HCT116 (cell line): ENCODE results near the gene TRIOBP. TPM values are rescaled to one million over a fixed set of nuclear protein-coding genes. Genes with fewer than 3 reads are reported as not detected.
"Not testable (repeated sequence)": the region's sequence is repeated elsewhere in the genome, so short reads cannot be mapped to it uniquely, and the experiment has no call there.

ENCODE experiments used
- ATAC-seq: fragments of 200-7000 bp; cut with Tn5 transposase; 2 replicates; pipeline ENCODE4 v1.9.1; 2020; ENCODE audit warnings: mild to moderate bottlenecking, moderate library complexity
- BruUV-seq: library from RNA; stranded (reverse); fragments of 400-500 nt; replicated peaks from 2 replicates; lab custom pipeline; 2021; lab: Mats Ljungman, UMichigan
- CTCF ChIA-PET: fragments of 300-600 bp; sonication (Branson Sonifier 250); formaldehyde crosslinking; loops from one replicate; lab custom pipeline; 2021; ENCODE audit warnings: antibody characterized with exemption; lab: Charles Lee
- POLR2A ChIA-PET: fragments of 300-600, 350-600 bp; sonication (Branson Sonifier 250); formaldehyde crosslinking; loops from one replicate; lab custom pipeline; 2021; ENCODE audit warnings: antibody characterized with exemption; lab: Charles Lee
- RAD21 ChIA-PET, 2 experiments: fragments of 300-600 bp; sonication (Branson Sonifier 250); formaldehyde crosslinking; loops; one replicate each; lab custom pipeline; 2023; ENCODE audit warnings: low total read pairs in 2 of 2; ENCODE audit not compliant: uncharacterized antibody in 2 of 2, unreplicated experiment in 2 of 2, low non-redundant PET in 1 of 2; lab: Charles Lee
- DNase-seq: peaks from one replicate; pipeline ENCODE4 v3.0.0-alpha.2; 2010; ENCODE audit warnings: low read depth, low spot score
- H2AFZ ChIP-seq: fragments of 200-600 bp; shearing (Covaris generic), sonication (generic); 2 replicates; pipeline ENCODE4 v1.6.1; 2017; ENCODE audit warnings: low read depth, mixed run types, mixed read lengths, antibody characterized with exemption, low read length; ENCODE audit not compliant: poor library complexity, severe bottlenecking
- H3K27ac ChIP-seq: 2 replicates; pipeline ENCODE4 v1.5.1; 2012; ENCODE audit warnings: low read depth, low read length
- H3K27me3 ChIP-seq: fragments of 200-600 bp; sonication (generic); 2 replicates; pipeline ENCODE4 v1.6.1; 2016; ENCODE audit warnings: mixed run types, low read length, mixed read lengths; ENCODE audit not compliant: insufficient read depth
- H3K36me3 ChIP-seq, 2 experiments: fragments of 200-500 bp in 1 of 2; fragments of 200-600 bp in 1 of 2; sonication (Bioruptor generic) in 1 of 2; sonication (generic) in 1 of 2; 2 replicates each; pipeline versions ENCODE4 v1.5.1 to v1.6.1; 2014 to 2016; ENCODE audit warnings: low read length in 2 of 2, inconsistent platforms in 1 of 2, mixed read lengths in 1 of 2, mixed run types in 1 of 2; ENCODE audit not compliant: insufficient read depth in 2 of 2, control insufficient read depth in 1 of 2
- H3K4me1 ChIP-seq, 2 experiments: fragments of 200-600 bp in 1 of 2; sonication (generic) in 1 of 2; 2 replicates each; pipeline versions ENCODE4 v1.5.1 to v1.6.1; 2012 to 2017; ENCODE audit warnings: low read length in 2 of 2, inconsistent platforms in 1 of 2, mild to moderate bottlenecking in 1 of 2, mixed read lengths in 1 of 2, mixed run types in 1 of 2, moderate library complexity in 1 of 2; ENCODE audit not compliant: insufficient read depth in 2 of 2, control insufficient read depth in 1 of 2
- H3K4me2 ChIP-seq: fragments of 200-600 bp; sonication (generic); 2 replicates; pipeline ENCODE4 v1.6.1; 2017; ENCODE audit warnings: mixed run types, low read length, mixed read lengths
- H3K4me3 ChIP-seq, 2 experiments: fragments of 200-600 bp in 1 of 2; sonication (generic) in 1 of 2; replicated peaks in 1 of 2; 2 replicates each; pipeline ENCODE4 v1.5.1; 2011 to 2016; ENCODE audit warnings: low read length in 2 of 2, control low read depth in 1 of 2, low read depth in 1 of 2, mild to moderate bottlenecking in 1 of 2, mixed read lengths in 1 of 2, mixed run types in 1 of 2
- H3K79me2 ChIP-seq: fragments of 200-600 bp; sonication (generic); 2 replicates; pipeline ENCODE4 v1.6.1; 2017; ENCODE audit warnings: mild to moderate bottlenecking, mixed run types, low read length, moderate library complexity, mixed read lengths; ENCODE audit not compliant: insufficient read depth
- H3K9ac ChIP-seq: fragments of 200-600 bp; sonication (generic); 2 replicates; pipeline ENCODE4 v1.6.1; 2016; ENCODE audit warnings: low read length, mixed read lengths
- H3K9me2 ChIP-seq: fragments of 200-600 bp; sonication (generic), shearing (Covaris generic); 2 replicates; pipeline ENCODE4 v1.6.1; 2017; ENCODE audit warnings: mixed run types, mild to moderate bottlenecking, moderate library complexity; ENCODE audit not compliant: insufficient read depth
- H3K9me3 ChIP-seq, 2 experiments: fragments of 200-500 bp in 1 of 2; fragments of 200-600 bp in 1 of 2; sonication (Bioruptor generic) in 1 of 2; sonication (generic) in 1 of 2; 2 replicates each; pipeline ENCODE4 v1.6.1; 2014 to 2017; ENCODE audit warnings: low read length in 2 of 2, mixed read lengths in 2 of 2, inconsistent platforms in 1 of 2, low read depth in 1 of 2, mild to moderate bottlenecking in 1 of 2, mixed run types in 1 of 2, moderate library complexity in 1 of 2; ENCODE audit not compliant: control insufficient read depth in 1 of 2, insufficient read depth in 1 of 2
- H4K20me1 ChIP-seq: fragments of 200-600 bp; sonication (generic), shearing (Covaris generic); 2 replicates; pipeline ENCODE4 v1.6.1; 2017; ENCODE audit warnings: mixed run types, mild to moderate bottlenecking, moderate library complexity; ENCODE audit not compliant: insufficient read depth
- CBX3 ChIP-seq: IDR thresholded peaks from 2 replicates; pipeline ENCODE4 v1.6.1; 2012; ENCODE audit warnings: low read depth
- CEBPB ChIP-seq: IDR thresholded peaks from 2 replicates; pipeline ENCODE4 v1.6.1; 2012; ENCODE audit warnings: low read depth
- EZH2 ChIP-seq: fragments of 200-600 bp; sonication (generic); IDR thresholded peaks from 2 replicates; pipeline ENCODE4 v1.6.1; 2017; ENCODE audit warnings: antibody characterized with exemption, mixed run types
- FOSL1 ChIP-seq: IDR thresholded peaks from 2 replicates; pipeline ENCODE4 v1.6.1; 2012; ENCODE audit warnings: low read depth
- JUND ChIP-seq: IDR thresholded peaks from 2 replicates; pipeline ENCODE4 v1.6.1; 2012
- POLR2A ChIP-seq: IDR thresholded peaks from 2 replicates; pipeline ENCODE4 v1.7.0; 2011; ENCODE audit warnings: borderline replicate concordance; ENCODE audit not compliant: insufficient read depth, insufficient read length; ENCODE audit errors: extremely low read depth
- POLR2AphosphoS5 ChIP-seq: IDR thresholded peaks from 2 replicates; pipeline ENCODE4 v1.6.1; 2011; ENCODE audit warnings: mild to moderate bottlenecking, low read depth, low read length, moderate library complexity
- RAD21 ChIP-seq: IDR thresholded peaks from 2 replicates; pipeline ENCODE4 v1.6.1; 2012; ENCODE audit warnings: low read depth, mild to moderate bottlenecking
- SP1 ChIP-seq: IDR thresholded peaks from 2 replicates; pipeline ENCODE4 v1.6.1; 2012; ENCODE audit warnings: low read depth
- SRF ChIP-seq: IDR thresholded peaks from 2 replicates; pipeline ENCODE4 v1.6.1; 2012; ENCODE audit warnings: low read depth
- TCF7L2 ChIP-seq: IDR thresholded peaks from 2 replicates; pipeline ENCODE4 v1.7.0; 2011; ENCODE audit warnings: borderline replicate concordance, inconsistent platforms; ENCODE audit not compliant: insufficient read depth, insufficient read length; ENCODE audit errors: extremely low read depth
- YY1 ChIP-seq: IDR thresholded peaks from 2 replicates; pipeline ENCODE4 v1.6.1; 2011; ENCODE audit warnings: low read length, low read depth, moderate library complexity, mild to moderate bottlenecking; ENCODE audit not compliant: insufficient replicate concordance; ENCODE audit errors: extremely low read depth
- ZBTB33 ChIP-seq: IDR thresholded peaks from 2 replicates; pipeline ENCODE4 v1.6.1; 2011; ENCODE audit warnings: mild to moderate bottlenecking, low read length, moderate library complexity; ENCODE audit not compliant: insufficient replicate concordance; ENCODE audit errors: extremely low read depth
- ZNF274 ChIP-seq: fragments of 200-500 bp; sonication (Bioruptor generic); IDR thresholded peaks from 2 replicates; pipeline ENCODE4 v1.6.1; 2014; ENCODE audit warnings: mild to moderate bottlenecking, low read depth, low read length, inconsistent platforms
- intact Hi-C: fragments of 100-400 bp; cut with micrococcal nuclease; formaldehyde crosslinking; loops from 2 replicates; pipeline ENCODE4 v1.10.0; 2022
- total RNA-seq: library from RNA; stranded (reverse); gene quantifications from one replicate; pipeline ENCODE4 v1.2.1, GENCODE V29; 2021; ENCODE audit not compliant: unreplicated experiment
- TF ChIP-seq, protein P1 (sequence below), 3 experiments: fragments of 200-600 bp in 1 of 3; sonication (generic) in 1 of 3; IDR thresholded peaks in 2 of 3; conservative IDR thresholded peaks in 1 of 3; 2 replicates each; pipeline ENCODE4 v1.5.1; 2012 to 2017; ENCODE audit warnings: low read depth in 2 of 3, low read length in 2 of 3, antibody characterized with exemption in 1 of 3, borderline replicate concordance in 1 of 3, control low read depth in 1 of 3, mild to moderate bottlenecking in 1 of 3, mixed read lengths in 1 of 3, mixed run types in 1 of 3, moderate library complexity in 1 of 3; ENCODE audit not compliant: insufficient read depth in 1 of 3
- TF ChIP-seq, protein P2 (sequence below): IDR thresholded peaks from 2 replicates; pipeline ENCODE4 v1.6.1; 2012

TRIOBP gene
- total RNA-seq, 1 experiment from 2014 or later = 244 TPM

GRCh38 chr22:37696260-37696656 lies 590 bp upstream of the TRIOBP start:
- POLR2A ChIA-PET = interaction anchor here (0.6 to 0.7 kb wide), 2 partner anchors 19 to 32 kb away, joined by 3 read pairs; no protein-coding TSS in a partner anchor
- CTCF ChIA-PET = interaction anchor here (1.3 kb wide), 1 partner anchor 59 kb away, joined by 3 read pairs; no protein-coding TSS in a partner anchor
- Histone ChIP-seq H3K4me1 (peaks cover 9 to 24% of the 10 kb centered on the region in 2 experiments; a peak in 3 of 4 replicates), H3K4me2 (peak overlapping the region; percentile 57; the same call in 1 of the 2 replicates), H3K36me3 (peaks cover 2 to 16% of the 10 kb centered on the region in 2 experiments; a peak in 3 of 4 replicates), H3K4me3 (peak overlapping the region in 1 of 2 experiments; percentile 25; a peak in 1 of 4 replicates), H3K9ac (peak overlapping the region; percentile 9; the same call in 1 of the 2 replicates), H3K27ac (0 out of 2 replicates have a peak overlapping the region, but pooled peaks have one; percentile 36)
- H3K79me2 ChIP-seq, H3K27me3 ChIP-seq, H3K9me2 ChIP-seq, H4K20me1 ChIP-seq, BruUV-seq, ATAC-seq, DNase-seq, H3K9me3 ChIP-seq, H2AFZ ChIP-seq: not testable (repeated sequence)
- intact Hi-C loops = loop anchor here (5.0 kb wide), 1 partner anchor 46 kb away; no protein-coding TSS in a partner anchor
- RAD21 ChIA-PET = interaction anchor here in 1 of 2 experiments (0.6 kb wide), 3 partner anchors 38 to 77 kb away, joined by 3 to 4 read pairs (median 3); partner anchors contain the start of gene PDXP

GRCh38 chr22:37697538-37697835 lies 639 bp downstream of the TRIOBP start:
- ChIA-PET CTCF (no interaction called here), RAD21 (no interaction called here), POLR2A (no interaction called here)
- peaks cover 9 to 24% of the 10 kb centered on the region in 2 experiments; a peak in 3 of 4 replicates for H3K4me1 ChIP-seq
- H3K9me3 ChIP-seq = no peaks in the 10 kb centered on the region
- H3K27me3 ChIP-seq = no peaks in the 10 kb centered on the region
- peaks cover 0 to 6% of the 10 kb centered on the region in 2 experiments; a peak in 1 of 4 replicates for H3K36me3 ChIP-seq
- DNase-seq (no peak), ATAC-seq (no peak)
- peak overlapping the region in 1 of 2 experiments; percentile 6; a peak in 1 of 4 replicates for H3K4me3 ChIP-seq
- H3K9me2 ChIP-seq = no peaks in the 10 kb centered on the region
- no peak overlapping the region for H3K9ac ChIP-seq
- H4K20me1 ChIP-seq = no peaks in the 10 kb centered on the region
- intact Hi-C loops = loop anchor here (5.0 kb wide), 1 partner anchor 45 kb away; no protein-coding TSS in a partner anchor
- no peaks in the 10 kb centered on the region for H3K79me2 ChIP-seq
- no peak overlapping the region; the same call in 1 of the 2 replicates for H3K27ac ChIP-seq
- H2AFZ ChIP-seq = no peak overlapping the region
- peak overlapping the region; percentile 57; the same call in 1 of the 2 replicates for H3K4me2 ChIP-seq
- no TSS peak for BruUV-seq
- TF ChIP-seq CBX3 (no peak), POLR2AphosphoS5 (no peak), YY1 (no peak), SP1 (no peak), ZBTB33 (no peak), FOSL1 (no peak), TCF7L2 (no peak), POLR2A (no peak), RAD21 (no peak), CEBPB (no peak), ZNF274 (no peak), EZH2 (no peak), SRF (no peak), JUND (no peak)
- TF ChIP-seq, protein P1, sequence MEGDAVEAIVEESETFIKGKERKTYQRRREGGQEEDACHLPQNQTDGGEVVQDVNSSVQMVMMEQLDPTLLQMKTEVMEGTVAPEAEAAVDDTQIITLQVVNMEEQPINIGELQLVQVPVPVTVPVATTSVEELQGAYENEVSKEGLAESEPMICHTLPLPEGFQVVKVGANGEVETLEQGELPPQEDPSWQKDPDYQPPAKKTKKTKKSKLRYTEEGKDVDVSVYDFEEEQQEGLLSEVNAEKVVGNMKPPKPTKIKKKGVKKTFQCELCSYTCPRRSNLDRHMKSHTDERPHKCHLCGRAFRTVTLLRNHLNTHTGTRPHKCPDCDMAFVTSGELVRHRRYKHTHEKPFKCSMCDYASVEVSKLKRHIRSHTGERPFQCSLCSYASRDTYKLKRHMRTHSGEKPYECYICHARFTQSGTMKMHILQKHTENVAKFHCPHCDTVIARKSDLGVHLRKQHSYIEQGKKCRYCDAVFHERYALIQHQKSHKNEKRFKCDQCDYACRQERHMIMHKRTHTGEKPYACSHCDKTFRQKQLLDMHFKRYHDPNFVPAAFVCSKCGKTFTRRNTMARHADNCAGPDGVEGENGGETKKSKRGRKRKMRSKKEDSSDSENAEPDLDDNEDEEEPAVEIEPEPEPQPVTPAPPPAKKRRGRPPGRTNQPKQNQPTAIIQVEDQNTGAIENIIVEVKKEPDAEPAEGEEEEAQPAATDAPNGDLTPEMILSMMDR (IDR thresholded peaks at IDR 0.05 in 2 of 3, conservative IDR thresholded peaks at IDR 0.05 in 1 of 3; ENCODE audit: borderline replicate concordance in 1 of 3, insufficient read depth in 1 of 3, low read depth in 2 of 3, low read length in 2 of 3) = no peak
- TF ChIP-seq, protein P2, sequence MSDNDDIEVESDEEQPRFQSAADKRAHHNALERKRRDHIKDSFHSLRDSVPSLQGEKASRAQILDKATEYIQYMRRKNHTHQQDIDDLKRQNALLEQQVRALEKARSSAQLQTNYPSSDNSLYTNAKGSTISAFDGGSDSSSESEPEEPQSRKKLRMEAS = no peak
